Measurements from ENCODE around the gene GFM1.

The GFM1 gene

GRCh38 chr3:158728061-158728377, 83.7 kb downstream of the GFM1 start:
- TF ChIP-seq MYC (IDR thresholded peaks at IDR 0.05; ENCODE audit: low read depth, low read length) (no peak), POLR2A (IDR thresholded peaks at IDR 0.05; ENCODE audit: extremely low read depth, insufficient read length) (no peak), MAX (IDR thresholded peaks at IDR 0.05; ENCODE audit: low read depth, low read length) (no peak), CTCF (IDR thresholded peaks at IDR 0.05; ENCODE audit: low read depth, low read length) (no peak)
- no peak for DNase-seq (ENCODE audit: low read depth)
- H3K4me3 ChIP-seq (ENCODE audit: low read depth, low read length), result no peak overlapping the region

GRCh38 chr3:158728851-158729250, 84.5 kb downstream of the GFM1 start:
- TF ChIP-seq POLR2A (IDR thresholded peaks at IDR 0.05; ENCODE audit: extremely low read depth, insufficient read length), result no peak
- TF ChIP-seq MAX (IDR thresholded peaks at IDR 0.05; ENCODE audit: low read depth, low read length), result no peak
- TF ChIP-seq MYC (IDR thresholded peaks at IDR 0.05; ENCODE audit: low read depth, low read length), result no peak
- no peak for TF ChIP-seq CTCF (IDR thresholded peaks at IDR 0.05; ENCODE audit: low read depth, low read length)
- no peak for DNase-seq (ENCODE audit: low read depth)
- H3K4me3 ChIP-seq (ENCODE audit: low read depth, low read length), result no peak overlapping the region

GRCh38 chr3:158731486-158731885, 87.2 kb downstream of the GFM1 start:
- no peak overlapping the region for H3K4me3 ChIP-seq (ENCODE audit: low read depth, low read length)
- DNase-seq (ENCODE audit: low read depth), result no peak
- TF ChIP-seq MYC (IDR thresholded peaks at IDR 0.05; ENCODE audit: low read depth, low read length) (no peak), CTCF (IDR thresholded peaks at IDR 0.05; ENCODE audit: low read depth, low read length) (no peak), POLR2A (IDR thresholded peaks at IDR 0.05; ENCODE audit: extremely low read depth, insufficient read length) (no peak), MAX (IDR thresholded peaks at IDR 0.05; ENCODE audit: low read depth, low read length) (no peak)

- TF ChIP-seq CTCF (IDR thresholded peaks at IDR 0.05; ENCODE audit: low read depth, low read length) (no peak), MAX (IDR thresholded peaks at IDR 0.05; ENCODE audit: low read depth, low read length) (no peak), MYC (IDR thresholded peaks at IDR 0.05; ENCODE audit: low read depth, low read length) (no peak), POLR2A (IDR thresholded peaks at IDR 0.05; ENCODE audit: extremely low read depth, insufficient read length) (no peak)
- no peak for DNase-seq (ENCODE audit: low read depth)
- no peak within 1 kb of the TSS for H3K4me3 ChIP-seq (ENCODE audit: low read depth, low read length)
Measured at GRCh38 chr3:158731938-158732855, 87.9 kb downstream of the GFM1 start, which contains the start of gene RARRES1. TSS of gene RARRES1 (minus strand) at chr3:158732457. CDS start at chr3:158732415, 42 bp downstream.

- no peak for TF ChIP-seq CTCF (IDR thresholded peaks at IDR 0.05; ENCODE audit: low read depth, low read length)
- DNase-seq (ENCODE audit: low read depth), result no peak
- no peak overlapping the region for H3K4me3 ChIP-seq (ENCODE audit: low read depth, low read length)
Measured at GRCh38 chr3:158732856-158733200, 88.5 kb downstream of the GFM1 start.
